GM12865 (cell line): Measurements from ENCODE around the gene GRIA3.

Source experiments
- DNase-seq: peaks from one replicate; pipeline ENCODE4 v3.0.0; 2010; ENCODE audit warnings: low read depth
- H3K4me3 ChIP-seq: 2 replicates; pipeline ENCODE4 v1.5.1; 2011; ENCODE audit warnings: mild to moderate bottlenecking, low read depth, low read length, control low read depth
- CTCF ChIP-seq: IDR thresholded peaks from 2 replicates; pipeline ENCODE4 v1.5.1; 2011; ENCODE audit warnings: low read length, control low read depth, low read depth, inconsistent platforms; ENCODE audit not compliant: insufficient read depth; ENCODE audit errors: missing control alignments

GRIA3 gene

DNA sequence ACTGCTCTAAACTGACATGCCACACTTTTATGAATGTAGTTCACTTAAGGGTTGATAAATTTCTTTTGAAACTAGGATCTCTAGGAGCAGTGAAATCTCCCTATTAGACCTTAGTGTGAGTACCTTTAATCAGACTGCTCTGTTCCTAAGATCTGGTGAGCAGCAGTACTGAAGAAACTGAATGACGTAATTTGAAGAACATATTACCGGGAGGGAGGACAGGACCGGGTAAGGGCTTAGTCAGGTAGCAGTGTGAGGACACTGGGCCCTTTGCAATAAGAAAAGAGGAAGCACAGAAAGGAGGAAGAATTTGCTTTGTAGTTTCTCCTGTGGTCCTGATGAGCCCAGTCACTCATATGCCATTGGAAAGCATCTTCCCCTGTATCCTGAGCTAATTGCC, 293.6 kb downstream of the GRIA3 start:
- H3K4me3 ChIP-seq: no peak overlapping the region
- no peak for TF ChIP-seq CTCF
- no peak for DNase-seq

DNA sequence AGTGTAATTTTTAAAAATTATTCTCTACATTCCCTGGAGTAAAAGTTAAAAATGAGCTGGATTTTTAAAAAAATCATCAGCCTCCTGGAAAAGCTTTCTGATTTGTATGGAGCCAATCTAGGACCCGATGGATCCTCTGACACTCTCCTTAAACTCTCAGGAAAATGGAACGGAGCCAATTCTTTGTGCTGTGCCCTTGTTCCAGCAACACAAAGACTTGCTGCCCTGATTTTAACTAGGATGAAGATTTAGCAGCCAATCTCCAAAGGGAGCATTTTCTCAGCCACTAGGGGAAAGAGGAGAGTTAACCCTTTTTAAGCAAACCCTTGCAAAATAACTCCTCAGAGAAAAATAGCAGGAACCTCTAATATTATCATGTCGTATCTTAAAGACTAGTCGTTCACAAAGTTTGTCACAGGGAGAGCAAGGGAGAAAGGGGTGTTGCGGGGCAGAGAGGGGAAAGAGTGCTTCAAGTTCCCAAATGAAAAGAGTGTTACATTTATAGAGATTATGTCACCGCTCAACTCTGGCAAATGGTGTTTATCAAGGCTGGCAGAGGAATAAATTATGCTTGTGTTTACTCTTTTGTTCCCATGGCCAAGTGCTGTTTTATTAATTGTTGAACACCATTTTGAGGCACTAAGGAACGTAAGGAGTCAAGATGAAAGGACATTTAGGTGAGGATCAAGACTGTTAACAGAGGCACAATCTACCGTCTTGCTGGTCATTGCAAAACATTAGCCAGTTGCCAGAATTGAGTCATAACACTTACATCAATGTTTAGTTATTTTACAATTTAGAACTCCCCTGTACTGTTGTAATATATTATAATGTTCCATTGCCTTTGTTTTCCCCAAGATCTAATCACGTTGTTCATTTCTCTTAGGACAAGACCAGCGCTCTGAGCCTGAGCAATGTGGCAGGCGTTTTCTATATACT, 298.1 kb downstream of the GRIA3 start:
- H3K4me3 ChIP-seq: no peak overlapping the region
- TF ChIP-seq CTCF: no peak
- DNase-seq: no peak

DNA sequence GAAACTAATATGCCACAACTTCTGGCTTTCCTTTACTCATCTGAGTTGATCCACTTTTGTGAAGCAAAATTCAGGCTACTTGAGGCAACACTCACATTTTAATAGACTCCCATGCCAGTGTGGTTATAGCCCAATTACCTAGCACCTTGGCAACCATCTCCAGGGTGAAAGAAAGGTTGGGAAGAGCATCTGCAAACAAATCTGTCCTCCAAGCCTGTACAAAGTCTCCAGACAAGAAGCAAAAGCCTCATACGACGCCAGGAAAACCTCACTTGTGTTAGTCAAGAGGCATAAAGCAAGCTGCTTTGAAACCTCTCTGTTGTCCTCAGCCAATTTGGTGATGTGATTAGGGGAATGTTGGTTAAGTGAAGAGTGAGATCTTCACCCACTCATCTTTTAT, 302.2 kb downstream of the GRIA3 start:
- no peak for TF ChIP-seq CTCF
- no peak for DNase-seq
- no peak overlapping the region for H3K4me3 ChIP-seq

- DNase-seq: no peak
- no peak for TF ChIP-seq CTCF
These were observed 303.2 kb downstream of the GRIA3 start for GRCh38 chrX:123487236-123487635.

GRCh38 chrX:123487669-123488068, 303.6 kb downstream of the GRIA3 start:
- TF ChIP-seq CTCF: no peak
- no peak overlapping the region for H3K4me3 ChIP-seq
- DNase-seq: no peak

More at GRCh38 chrX:123487236-123487635, 303.2 kb downstream of the GRIA3 start:
- H3K4me3 ChIP-seq: no peak overlapping the region

GRCh38 chrX:123489011-123489410, 304.9 kb downstream of the GRIA3 start:
- H3K4me3 ChIP-seq: no peak overlapping the region
- DNase-seq: no peak
- no peak for TF ChIP-seq CTCF

GRCh38 chrX:123493857-123494256, 309.8 kb downstream of the GRIA3 start:
- no peak overlapping the region for H3K4me3 ChIP-seq
- no peak for DNase-seq
- no peak for TF ChIP-seq CTCF
